Gastroesophageal sphincter (tissue), 4 donors: ENCODE measurements around the gene SPON1. TPM values are rescaled to one million over a fixed set of nuclear protein-coding genes. Genes with fewer than 3 reads are reported as not detected.
"Not testable (repeated sequence)": the region's sequence is repeated elsewhere in the genome, so short reads cannot be mapped to it uniquely, and the experiment has no call there.

Experiments used
- ATAC-seq: fragments of 150-250 bp; one replicate; pipeline ENCODE4 v1.9.1; 2016; ENCODE audit warnings: mild to moderate bottlenecking, moderate library complexity
- H3K27ac ChIP-seq, 4 donors: fragments of 200-600 bp; sonication (generic) in 3 of 4; 1 replicate in 3 of 4; 2 replicates in 1 of 4; pipeline ENCODE4 v1.5.1; 2016 to 2019
- H3K27me3 ChIP-seq: fragments of 200-600 bp; sonication (generic); one replicate; pipeline ENCODE4 v1.5.1; 2019
- H3K36me3 ChIP-seq, 2 donors: fragments of 200-600 bp; sonication (generic); one replicate each; pipeline ENCODE4 v1.5.1; 2019; ENCODE audit warnings: control low read depth in 1 of 2
- H3K4me1 ChIP-seq, 3 donors: fragments of 200-600 bp; sonication (generic); 1 replicate in 2 of 3; 2 replicates in 1 of 3; pipeline ENCODE4 v1.5.1; 2016 to 2019; ENCODE audit warnings: control low read depth in 2 of 3
- H3K4me3 ChIP-seq, 2 donors: fragments of 200-600 bp; sonication (generic); one replicate each; pipeline ENCODE4 v1.5.1; 2019; ENCODE audit warnings: mild to moderate bottlenecking in 1 of 2, moderate library complexity in 1 of 2
- H3K9me3 ChIP-seq, 3 donors: fragments of 200-600 bp; sonication (generic); one replicate each; pipeline ENCODE4 v1.5.1; 2017 to 2019; ENCODE audit warnings: control low read depth in 2 of 3
- CTCF ChIP-seq, 4 experiments: fragments of 200-600 bp in 2 of 4; fragments of 450-650 bp in 2 of 4; sonication (generic) in 1 of 4; IDR thresholded peaks; one replicate each; pipeline ENCODE4 v1.5.1; 2017 to 2019; ENCODE audit warnings: antibody characterized with exemption in 4 of 4, mild to moderate bottlenecking in 2 of 4, moderate library complexity in 2 of 4
- EP300 ChIP-seq: sonication (generic); formaldehyde crosslinking; IDR thresholded peaks from one replicate; pipeline ENCODE4 v1.6.1; 2017; ENCODE audit warnings: antibody characterized with exemption, mild to moderate bottlenecking
- POLR2A ChIP-seq, 2 donors: fragments of 450-650 bp; IDR thresholded peaks; one replicate each; pipeline ENCODE4 v1.6.1; 2017; ENCODE audit warnings: antibody characterized with exemption in 2 of 2, mild to moderate bottlenecking in 2 of 2, moderate library complexity in 1 of 2
- POLR2AphosphoS5 ChIP-seq: sonication (generic); formaldehyde crosslinking; IDR thresholded peaks from one replicate; pipeline ENCODE4 v1.6.1; 2017; ENCODE audit warnings: antibody characterized with exemption
- WGBS, 2 donors: methylation state at CpG; one replicate each; pipeline ENCODE4 v1.1.5; 2018; ENCODE audit warnings: low coverage in 1 of 2; 5-methylcytosine and 5-hydroxymethylcytosine counted together
- total RNA-seq, 4 donors: library from RNA; depleted of rRNA; stranded (reverse); fragments of >200 nt; gene quantifications; one replicate each; pipeline ENCODE4 v1.1.0, GENCODE V29; 2016

The SPON1 gene
- total RNA-seq, 4 donors from 2014 or later = 11.0 to 121 (median 64.6) TPM

GRCh38 chr11:14149683-14150082 lies 187.2 kb downstream of the SPON1 start:
- WGBS, 2 donors = 60 to 64% methylated on average over 2 of the region's 2 CpGs
- peaks cover 0 to 16% (median 0%) of the 10 kb centered on the region in 3 donors for H3K9me3 ChIP-seq
- no peaks in the 10 kb centered on the region for H3K4me1 ChIP-seq
- no peaks in the 10 kb centered on the region for H3K27me3 ChIP-seq
- no peak for TF ChIP-seq EP300
- TF ChIP-seq CTCF (IDR thresholded peaks at IDR 0.05) = no peak
- no peak for TF ChIP-seq POLR2AphosphoS5
- no peak for TF ChIP-seq POLR2A (IDR thresholded peaks at IDR 0.05)
- peaks cover 0 to 5% of the 10 kb centered on the region in 2 donors for H3K36me3 ChIP-seq
- ATAC-seq = no peak
- no peak overlapping the region for H3K27ac ChIP-seq
- H3K4me3 ChIP-seq = no peak overlapping the region

GRCh38 chr11:14150878-14151277 lies 188.4 kb downstream of the SPON1 start:
- 86 to 89% methylated on average over 1 to 3 of the region's 4 CpGs for WGBS, 2 donors
- peaks cover 0 to 5% of the 10 kb centered on the region in 2 donors for H3K36me3 ChIP-seq

GRCh38 chr11:14154103-14154502 lies 191.6 kb downstream of the SPON1 start:
- no CpG with 5 or more reads among the region's 1 CpG for WGBS, 2 donors
- H3K4me3 ChIP-seq, H3K4me1 ChIP-seq, ATAC-seq, H3K36me3 ChIP-seq, H3K27ac ChIP-seq, H3K27me3 ChIP-seq: not testable (repeated sequence)
- H3K9me3 ChIP-seq = peaks cover 0 to 41% (median 0%) of the 10 kb centered on the region in 3 donors

More at GRCh38 chr11:14150878-14151277, 188.4 kb downstream of the SPON1 start:
- TF ChIP-seq POLR2AphosphoS5 = no peak
- TF ChIP-seq POLR2A (IDR thresholded peaks at IDR 0.05) = no peak
- no peak for TF ChIP-seq CTCF (IDR thresholded peaks at IDR 0.05)
- TF ChIP-seq EP300 = no peak
- no peak overlapping the region for H3K27ac ChIP-seq
- no peaks in the 10 kb centered on the region for H3K4me1 ChIP-seq
- ATAC-seq = no peak
- no peaks in the 10 kb centered on the region for H3K27me3 ChIP-seq
- H3K9me3 ChIP-seq = peaks cover 0 to 23% (median 0%) of the 10 kb centered on the region in 3 donors
- H3K4me3 ChIP-seq = no peak overlapping the region

- ATAC-seq = no peak
- H3K27ac ChIP-seq = no peak overlapping the region
These were observed 195.9 kb downstream of the SPON1 start for GRCh38 chr11:14158393-14158792.

GRCh38 chr11:14163576-14163975 lies 201.1 kb downstream of the SPON1 start:
- Histone ChIP-seq H3K36me3 (no peaks in the 10 kb centered on the region), H3K27ac (no peak overlapping the region), H3K4me3 (no peak overlapping the region), H3K9me3 (peaks cover 0 to 2% (median 0%) of the 10 kb centered on the region in 3 donors), H3K4me1 (no peaks in the 10 kb centered on the region), H3K27me3 (no peaks in the 10 kb centered on the region)
- ATAC-seq = no peak
- WGBS, 2 donors = 83 to 90% methylated on average over 1 of the region's 2 CpGs
- no peak for TF ChIP-seq EP300
- TF ChIP-seq CTCF (IDR thresholded peaks at IDR 0.05) = no peak
- no peak for TF ChIP-seq POLR2AphosphoS5
- TF ChIP-seq POLR2A (IDR thresholded peaks at IDR 0.05) = no peak

More at GRCh38 chr11:14158393-14158792, 195.9 kb downstream of the SPON1 start:
- Histone ChIP-seq H3K9me3 (peaks cover 0 to 37% (median 0%) of the 10 kb centered on the region in 3 donors), H3K4me3 (no peak overlapping the region), H3K27me3 (no peaks in the 10 kb centered on the region), H3K36me3 (peaks cover 0 to 5% of the 10 kb centered on the region in 2 donors), H3K4me1 (no peaks in the 10 kb centered on the region)
- TF ChIP-seq CTCF (IDR thresholded peaks at IDR 0.05) (no peak), EP300 (no peak), POLR2AphosphoS5 (no peak), POLR2A (IDR thresholded peaks at IDR 0.05) (no peak)
- WGBS, 2 donors = 93 to 100% methylated on average over 1 of the region's 1 CpG

- not testable (repeated sequence) for H3K27ac ChIP-seq, ATAC-seq, H3K27me3 ChIP-seq, H3K4me1 ChIP-seq, H3K36me3 ChIP-seq, H3K9me3 ChIP-seq, H3K4me3 ChIP-seq
- no CpG with 5 or more reads among the region's 7 CpGs for WGBS, 2 donors
These were observed 211.2 kb downstream of the SPON1 start for GRCh38 chr11:14173679-14174078.
